Heart right ventricle (tissue), 16 donors: Measurements from ENCODE around the gene PDE2A. TPM values are rescaled to one million over a fixed set of nuclear protein-coding genes. Genes with fewer than 3 reads are reported as not detected.

Experiments used
- ATAC-seq, 8 donors: fragments of 200-7000 bp; cut with Tn5 transposase; one replicate each; pipeline ENCODE4 v1.9.1; 2020; ENCODE audit warnings: mild to moderate bottlenecking in 8 of 8, moderate library complexity in 8 of 8, moderate number of reproducible peaks in 1 of 8
- DNase-seq, 2 donors: peaks; one replicate each; pipeline ENCODE4 v3.0.0-alpha.2; 2020
- H3K27ac ChIP-seq, 10 donors: fragments of 200-600 bp; sonication (generic) in 2 of 10; one replicate each; pipeline versions ENCODE4 v1.5.0 to v1.8.0; 2020 to 2022; ENCODE audit warnings: mild to moderate bottlenecking in 3 of 10
- H3K27me3 ChIP-seq, 7 donors: fragments of 200-600 bp; one replicate each; pipeline ENCODE4 v1.8.0; 2021 to 2022; ENCODE audit warnings: mild to moderate bottlenecking in 2 of 7
- H3K36me3 ChIP-seq, 9 donors: fragments of 200-600 bp; sonication (generic) in 1 of 9; one replicate each; pipeline versions ENCODE4 v1.5.0 to v1.8.0; 2020 to 2022; ENCODE audit warnings: mild to moderate bottlenecking in 2 of 9
- H3K4me1 ChIP-seq, 9 donors: fragments of 200-600 bp; sonication (generic) in 1 of 9; one replicate each; pipeline versions ENCODE4 v1.5.0 to v1.8.0; 2020 to 2022; ENCODE audit warnings: mild to moderate bottlenecking in 4 of 9
- H3K4me3 ChIP-seq, 10 donors: fragments of 200-600 bp; sonication (generic) in 2 of 10; one replicate each; pipeline versions ENCODE4 v1.5.0 to v1.8.0; 2020 to 2022; ENCODE audit warnings: mild to moderate bottlenecking in 7 of 10, moderate library complexity in 2 of 10
- H3K9me3 ChIP-seq, 11 donors: fragments of 200-600 bp in 10 of 11; sonication (generic) in 2 of 11; one replicate each; pipeline versions ENCODE4 v1.5.0 to v1.8.0; 2013 to 2022; ENCODE audit warnings: mild to moderate bottlenecking in 2 of 11, control low read depth in 1 of 11, moderate library complexity in 1 of 11
- WGBS, 2 donors: extraction: QIAGEN DNeasy Blood & Tissue Kit; methylation state at CpG; one replicate each; pipeline ENCODE4 v1.1.7; 2013; ENCODE audit warnings: inconsistent platforms in 1 of 2; 5-methylcytosine and 5-hydroxymethylcytosine counted together
- intact Hi-C, 10 donors: fragments of 100-400 bp; cut with DNase I; formaldehyde crosslinking; loops; one replicate each; pipeline versions ENCODE4 v1.11.1 to v1.14.2; 2022
- polyA plus RNA-seq, 2 donors: library from polyadenylated mRNA; stranded (reverse); fragments of 200-250 nt; gene quantifications; one replicate each; pipeline ENCODE4 v1.2.3, GENCODE V29; 2013
- total RNA-seq, 10 donors: library from RNA; stranded (reverse); fragmentation: NEBNext Ultra II Directional in 3 of 10; extraction: Animal tissue kit (Norgen Biotek cat#: 25700) in 3 of 10; gene quantifications; one replicate each; pipeline versions ENCODE4 v1.2.1 to v1.2.4, GENCODE V29; 2021 to 2023
- TF ChIP-seq, protein P1 (sequence below), 9 donors: fragments of 200-600 bp; sonication (generic) in 2 of 9; IDR thresholded peaks; one replicate each; pipeline versions ENCODE4 v1.5.0 to v1.8.0; 2021 to 2022; ENCODE audit warnings: antibody characterized with exemption in 9 of 9, mild to moderate bottlenecking in 5 of 9, moderate library complexity in 1 of 9
- donor health status: Arrhythmogenic right ventricular cardiomyopathy.
- donor health status: ischemic (EF 13 %, LVEDD 7.1; RV severe dilation, severe dysfunction).
- donor health status: healthy with polysubstance abuse.
- donor health status: DM: no; HTN: yes; CAD: no.
- donor health status: DM: no; HTN: no; CAD: no.
- donor health status: ischemic (EF 25% LVEDD 6.9; RV normal size, moderate dysfunction).
- donor health status: ischemic (EF 25% LVEDD 5.7; RV mildly dilated, moderate dysfunction).
- donor health status: healthy.
- donor health status: DM: yes; HTN: yes; CAD: no.
- donor health status: Ischemic cardiomyopathy.
- donor health status: ischemic (EF 35%, LVEDD 5.7; RV mildly dilated, moderate dysfunction).
- donor health status: nonischemic (EF 11% LVEDD 7.7; RV severe dilation, severe dysfunction).
- donor health status: DM: yes; HTN: yes; CAD: no.
- donor health status: PGD.
- donor health status: ischemic (EF 29% LVEDD 5.4; RV normal size, mild dysfunction).
- donor health status: nonischemic (EF 23%, LVEDD 6.1; RV moderate dilation, normal function).

PDE2A gene
- total and polyA plus RNA-seq, 12 donors: 10.4 to 47.6 (median 30.2) TPM

DNA sequence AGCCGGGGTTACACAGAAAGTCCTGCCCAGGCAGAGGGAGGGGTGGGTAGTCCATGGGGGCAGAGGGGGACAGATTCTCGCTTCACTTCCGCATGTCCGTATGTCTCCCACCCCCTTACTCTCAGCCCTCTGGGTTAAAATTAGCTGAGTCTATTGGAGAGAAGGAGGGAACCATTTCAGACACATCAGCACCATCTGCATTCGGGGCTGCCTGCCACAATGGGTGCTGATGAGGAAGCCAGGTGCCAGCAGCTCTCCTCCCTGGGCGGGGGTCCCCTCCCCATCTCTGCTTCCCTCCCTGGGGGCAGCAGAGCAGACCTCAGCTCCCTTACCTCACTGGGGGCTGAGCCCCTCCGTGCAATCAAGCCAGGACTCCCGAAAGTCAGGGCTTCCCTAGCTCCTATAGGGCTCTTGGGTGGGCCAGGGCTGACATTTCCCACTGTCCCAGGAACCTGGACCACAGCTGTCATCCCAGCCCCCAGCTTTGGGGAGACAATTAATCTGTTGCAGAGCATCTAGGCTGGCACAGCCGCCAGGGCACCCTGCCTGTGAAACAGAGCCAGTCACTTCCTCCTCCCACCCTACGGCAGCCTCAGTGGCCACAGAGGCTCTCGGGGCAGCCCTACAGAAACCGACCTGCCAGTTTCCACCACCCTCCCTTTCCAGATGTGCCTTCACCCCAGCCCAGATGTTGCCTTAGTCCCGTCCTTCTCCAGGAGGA is 67.3 kb downstream of the PDE2A start:
- peaks cover 0 to 42% (median 0%) of the 10 kb centered on the region in 7 donors for H3K27me3 ChIP-seq
- TF ChIP-seq, protein P1, sequence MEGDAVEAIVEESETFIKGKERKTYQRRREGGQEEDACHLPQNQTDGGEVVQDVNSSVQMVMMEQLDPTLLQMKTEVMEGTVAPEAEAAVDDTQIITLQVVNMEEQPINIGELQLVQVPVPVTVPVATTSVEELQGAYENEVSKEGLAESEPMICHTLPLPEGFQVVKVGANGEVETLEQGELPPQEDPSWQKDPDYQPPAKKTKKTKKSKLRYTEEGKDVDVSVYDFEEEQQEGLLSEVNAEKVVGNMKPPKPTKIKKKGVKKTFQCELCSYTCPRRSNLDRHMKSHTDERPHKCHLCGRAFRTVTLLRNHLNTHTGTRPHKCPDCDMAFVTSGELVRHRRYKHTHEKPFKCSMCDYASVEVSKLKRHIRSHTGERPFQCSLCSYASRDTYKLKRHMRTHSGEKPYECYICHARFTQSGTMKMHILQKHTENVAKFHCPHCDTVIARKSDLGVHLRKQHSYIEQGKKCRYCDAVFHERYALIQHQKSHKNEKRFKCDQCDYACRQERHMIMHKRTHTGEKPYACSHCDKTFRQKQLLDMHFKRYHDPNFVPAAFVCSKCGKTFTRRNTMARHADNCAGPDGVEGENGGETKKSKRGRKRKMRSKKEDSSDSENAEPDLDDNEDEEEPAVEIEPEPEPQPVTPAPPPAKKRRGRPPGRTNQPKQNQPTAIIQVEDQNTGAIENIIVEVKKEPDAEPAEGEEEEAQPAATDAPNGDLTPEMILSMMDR (IDR thresholded peaks at IDR 0.05): no peak
- ATAC-seq (peak in 7 of 8 donors; percentile 8 to 51 (median 40)), DNase-seq (no peak)
- peak overlapping the region in 2 of 10 donors; percentile 17 to 19 for H3K4me3 ChIP-seq
- H3K4me1 ChIP-seq: peaks cover 4 to 40% (median 29%) of the 10 kb centered on the region in 9 donors
- intact Hi-C loops: no loop called here
- H3K27ac ChIP-seq: peak overlapping the region in 8 of 10 donors; percentile 32 to 77 (median 70)
- H3K9me3 ChIP-seq: no peaks in the 10 kb centered on the region
- 53 to 55% methylated on average over 13 of the region's 13 CpGs for WGBS, 2 donors
- H3K36me3 ChIP-seq: peaks cover 0 to 22% (median 0%) of the 10 kb centered on the region in 9 donors

DNA sequence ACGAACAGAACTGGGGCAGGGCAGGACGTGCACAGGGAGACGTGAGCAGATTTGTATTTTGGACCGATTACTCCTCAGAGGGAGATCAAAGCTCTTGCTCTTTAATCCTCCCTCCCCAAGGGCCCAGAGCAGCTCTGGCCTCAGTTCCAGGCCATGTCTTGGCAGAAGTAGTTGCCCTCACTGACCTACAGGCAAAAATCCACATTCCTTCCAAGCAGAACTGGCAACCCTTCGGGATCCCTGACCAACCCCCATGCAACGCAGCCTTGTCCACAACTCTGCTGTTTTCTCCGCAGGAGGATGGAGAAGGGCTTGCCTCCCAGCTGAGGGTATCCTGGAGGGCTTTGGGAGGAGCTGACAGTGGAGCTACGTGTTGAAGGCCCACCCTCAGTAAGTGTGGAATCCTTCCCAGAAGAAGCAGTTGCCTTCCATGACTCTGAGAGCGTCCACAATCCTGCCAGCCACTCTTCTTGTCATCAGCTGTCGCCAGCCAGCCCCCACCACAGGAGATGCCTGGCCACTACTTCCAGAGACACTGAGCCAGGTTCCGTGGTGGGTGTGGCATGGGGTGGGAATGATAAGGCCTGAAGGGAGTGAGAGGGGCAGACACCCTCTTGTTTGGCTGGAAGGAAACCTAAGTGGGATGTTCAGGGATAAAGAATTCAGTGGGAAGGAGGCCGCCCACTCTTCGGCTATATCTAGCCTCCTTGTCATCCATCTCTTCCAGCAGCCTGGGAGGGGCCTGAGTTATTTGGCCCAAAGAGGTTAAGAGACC is 68.1 kb downstream of the PDE2A start:
- intact Hi-C loops: no loop called here
- 32 to 35% methylated on average over 13 of the region's 13 CpGs for WGBS, 2 donors
- peak overlapping the region in 2 of 10 donors; percentile 0 to 19 for H3K4me3 ChIP-seq

GRCh38 chr11:72604256-72604655 is 70.0 kb downstream of the PDE2A start:
- TF ChIP-seq, protein P1 (IDR thresholded peaks at IDR 0.05): no peak
- H3K4me3 ChIP-seq: no peak overlapping the region
- H3K4me1 ChIP-seq: peaks cover 4 to 39% (median 29%) of the 10 kb centered on the region in 9 donors
- H3K36me3 ChIP-seq: peaks cover 0 to 22% (median 0%) of the 10 kb centered on the region in 9 donors
- no peak overlapping the region for H3K27ac ChIP-seq
- WGBS, 2 donors: 56 to 100% methylated on average over 1 of the region's 1 CpG
- ATAC-seq: no peak
- no peaks in the 10 kb centered on the region for H3K9me3 ChIP-seq
- intact Hi-C loops: no loop called here
- no peak for DNase-seq
- peaks cover 0 to 18% (median 0%) of the 10 kb centered on the region in 7 donors for H3K27me3 ChIP-seq

More for the DNA sequence above, 68.1 kb downstream of the PDE2A start:
- H3K9me3 ChIP-seq: no peaks in the 10 kb centered on the region
- H3K27ac ChIP-seq: peak overlapping the region in 9 of 10 donors; percentile 9 to 77 (median 67)
- peaks cover 4 to 39% (median 29%) of the 10 kb centered on the region in 9 donors for H3K4me1 ChIP-seq
- DNase-seq (no peak), ATAC-seq (peak; percentile 28 to 73 (median 62))
- peaks cover 0 to 22% (median 0%) of the 10 kb centered on the region in 9 donors for H3K36me3 ChIP-seq
- TF ChIP-seq, protein P1 (IDR thresholded peaks at IDR 0.05): no peak
- H3K27me3 ChIP-seq: peaks cover 0 to 37% (median 0%) of the 10 kb centered on the region in 7 donors

DNA sequence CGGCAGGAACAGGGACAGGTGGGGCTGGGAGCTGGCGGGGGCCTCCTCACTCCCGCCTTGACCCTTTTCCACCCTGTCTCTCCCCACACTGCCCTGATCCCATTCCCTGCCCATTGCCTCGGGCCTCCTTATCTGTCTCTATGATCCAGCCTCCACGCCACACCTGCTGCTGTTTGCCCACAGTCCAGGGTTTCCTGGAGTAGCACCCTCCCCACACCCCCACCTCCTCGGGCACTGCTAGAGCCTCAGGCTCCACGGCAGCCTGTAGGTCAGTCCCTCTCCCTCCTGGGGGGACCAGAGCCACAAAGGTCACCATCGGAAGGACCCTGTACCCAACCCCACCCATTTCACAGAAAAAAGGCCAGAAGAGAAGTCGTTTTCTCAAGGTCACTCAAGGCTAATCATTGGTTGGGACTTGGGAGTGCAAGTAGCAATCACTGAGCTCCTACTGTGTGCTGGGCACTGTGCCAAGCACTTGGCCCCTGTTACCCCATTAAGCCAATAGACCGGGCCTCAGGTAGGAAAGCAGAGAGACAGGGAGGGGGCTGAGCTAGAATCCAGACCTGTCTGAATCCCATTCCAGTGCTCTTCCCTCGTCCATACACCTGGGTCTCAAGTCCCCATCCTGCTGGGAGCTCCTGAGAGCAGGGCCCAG is 71.8 kb downstream of the PDE2A start:
- 78 to 82% methylated on average over 11 of the region's 11 CpGs for WGBS, 2 donors
- H3K4me3 ChIP-seq: no peak overlapping the region
- no peak for ATAC-seq

More for the DNA sequence above, 71.8 kb downstream of the PDE2A start:
- Histone ChIP-seq H3K9me3 (no peaks in the 10 kb centered on the region), H3K27me3 (peaks cover 0 to 11% (median 0%) of the 10 kb centered on the region in 7 donors), H3K27ac (no peak overlapping the region), H3K4me1 (peaks cover 4 to 29% (median 21%) of the 10 kb centered on the region in 9 donors), H3K36me3 (peaks cover 0 to 20% (median 0%) of the 10 kb centered on the region in 9 donors)
- TF ChIP-seq, protein P1 (IDR thresholded peaks at IDR 0.05): no peak
- intact Hi-C loops: no loop called here
- no peak for DNase-seq
